DMS53 (cell line): ENCODE measurements around the gene OR6K3.
"Not testable (repeated sequence)": the region's sequence is repeated elsewhere in the genome, so short reads cannot be mapped to it uniquely, and the experiment has no call there.

Experiments used
- DNase-seq: peaks from one replicate; lab custom pipeline; 2025; lab: John Stamatoyannopoulos, UW

OR6K3 gene, protein sequence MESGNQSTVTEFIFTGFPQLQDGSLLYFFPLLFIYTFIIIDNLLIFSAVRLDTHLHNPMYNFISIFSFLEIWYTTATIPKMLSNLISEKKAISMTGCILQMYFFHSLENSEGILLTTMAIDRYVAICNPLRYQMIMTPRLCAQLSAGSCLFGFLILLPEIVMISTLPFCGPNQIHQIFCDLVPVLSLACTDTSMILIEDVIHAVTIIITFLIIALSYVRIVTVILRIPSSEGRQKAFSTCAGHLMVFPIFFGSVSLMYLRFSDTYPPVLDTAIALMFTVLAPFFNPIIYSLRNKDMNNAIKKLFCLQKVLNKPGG

DNA sequence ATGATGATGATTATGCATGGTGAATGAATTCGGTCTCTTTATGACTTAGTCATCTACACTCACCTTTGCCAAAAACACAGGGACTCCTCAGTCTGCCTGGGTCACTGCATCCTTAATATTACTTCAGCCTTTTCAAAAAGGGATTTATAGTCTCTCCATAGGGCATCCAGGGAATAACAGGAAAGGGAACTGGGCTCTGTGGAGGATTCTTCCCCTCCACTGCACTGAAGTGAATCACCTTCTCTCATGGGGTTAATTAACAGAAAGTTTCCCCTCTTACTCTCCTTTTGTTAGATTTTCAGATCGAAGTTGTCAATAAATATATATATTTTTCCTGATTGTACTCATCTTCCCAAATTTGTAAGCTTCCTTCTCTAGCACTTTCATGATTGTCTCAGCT is at the start of gene OR6K3:
Gene OR6K3 (minus strand): TSS at position 101 of the 400 bp plus-strand sequence. CDS start 2,605 bp downstream, outside the sequence.
- no peak for DNase-seq

DNA sequence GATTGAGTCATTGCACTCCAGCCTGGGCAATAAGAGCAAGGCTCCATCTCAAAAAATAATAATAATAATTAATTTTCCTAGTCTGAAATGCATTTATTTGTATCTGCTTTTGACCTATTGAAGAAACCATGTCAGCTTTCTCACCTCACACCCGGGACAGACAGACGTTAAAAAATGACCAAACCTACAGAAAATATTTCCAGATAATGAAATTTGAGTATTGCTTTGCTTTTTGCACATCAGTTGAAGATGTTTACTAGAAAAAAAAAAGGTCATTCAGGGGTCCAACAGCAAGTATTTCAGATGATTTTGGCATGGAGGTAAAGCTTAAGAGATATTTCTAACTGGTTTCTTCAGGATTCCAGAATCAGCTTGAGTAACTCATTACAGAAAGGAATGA is 33.9 kb upstream of the OR6K3 start, which contains the start of gene OR6K6:
Gene OR6K6 (plus strand): TSS at position 301 of the 400 bp plus-strand sequence. CDS start 168 bp downstream, outside the sequence.
- no peak for DNase-seq

DNA sequence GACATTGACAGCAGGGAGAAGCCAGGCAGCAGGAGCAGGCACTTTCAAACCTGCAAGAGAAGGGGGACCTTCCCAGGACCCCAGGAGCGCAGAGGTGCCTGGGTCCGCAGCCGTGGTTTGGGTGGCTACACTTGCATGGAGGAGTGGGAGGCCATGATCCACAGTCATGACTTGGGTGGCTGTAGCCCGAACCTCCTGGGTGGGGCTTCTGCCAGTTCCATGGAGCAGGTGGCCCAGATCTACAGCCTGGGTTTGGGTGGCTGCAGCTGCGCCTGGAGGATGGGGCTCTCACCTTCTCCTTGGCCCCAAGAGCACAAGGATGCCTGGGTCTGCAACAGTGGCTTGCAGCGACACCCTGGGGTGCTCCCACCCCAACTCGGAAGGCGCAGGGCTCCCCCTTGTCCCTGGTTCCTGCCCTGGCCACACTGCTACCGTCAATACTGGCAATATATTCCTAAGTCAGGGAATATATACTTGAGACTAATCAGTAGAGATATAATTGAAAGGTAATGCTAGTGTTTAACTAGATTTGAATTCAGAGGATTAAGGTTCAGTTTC is 31.7 kb upstream of the OR6K3 start:
- no peak for DNase-seq

DNA sequence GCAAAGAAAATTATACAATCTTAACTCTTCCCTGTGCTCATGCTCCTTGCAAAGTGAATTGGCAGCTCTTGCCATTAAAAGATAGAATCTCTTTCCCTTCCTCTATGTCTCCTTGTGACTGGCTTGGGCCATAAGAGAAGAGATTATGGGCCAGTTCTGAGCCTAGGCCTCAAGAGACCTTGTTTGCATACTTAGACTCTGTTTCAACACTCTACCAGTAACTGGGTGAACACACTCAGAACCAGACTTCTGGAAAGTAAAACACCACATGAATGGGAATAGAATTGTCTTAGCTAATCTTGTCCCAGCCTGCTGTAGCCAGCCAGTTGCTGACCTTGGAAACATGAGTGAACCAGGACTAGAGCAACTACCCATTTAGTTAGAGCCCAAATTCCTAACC is 15.3 kb upstream of the OR6K3 start:
- DNase-seq, result no peak

DNA sequence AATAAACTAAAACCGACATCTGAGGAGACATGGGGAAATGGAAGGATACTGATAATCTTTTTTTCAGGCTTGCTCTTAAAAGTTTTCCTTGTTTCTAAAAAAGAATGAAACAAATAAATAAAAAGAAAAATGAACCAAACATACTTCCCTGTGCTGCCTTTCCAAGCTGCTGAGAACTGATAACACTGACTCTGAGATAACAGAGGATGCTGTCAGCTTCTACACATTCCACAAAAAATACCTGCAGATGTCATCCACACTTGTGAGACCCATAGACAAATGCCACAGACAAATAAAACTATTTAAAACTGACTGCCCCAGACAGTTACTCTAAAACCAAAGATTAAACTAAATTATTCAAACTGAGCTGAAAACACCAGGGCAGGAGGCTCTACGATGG is 12.0 kb upstream of the OR6K3 start:
- no peak for DNase-seq

DNA sequence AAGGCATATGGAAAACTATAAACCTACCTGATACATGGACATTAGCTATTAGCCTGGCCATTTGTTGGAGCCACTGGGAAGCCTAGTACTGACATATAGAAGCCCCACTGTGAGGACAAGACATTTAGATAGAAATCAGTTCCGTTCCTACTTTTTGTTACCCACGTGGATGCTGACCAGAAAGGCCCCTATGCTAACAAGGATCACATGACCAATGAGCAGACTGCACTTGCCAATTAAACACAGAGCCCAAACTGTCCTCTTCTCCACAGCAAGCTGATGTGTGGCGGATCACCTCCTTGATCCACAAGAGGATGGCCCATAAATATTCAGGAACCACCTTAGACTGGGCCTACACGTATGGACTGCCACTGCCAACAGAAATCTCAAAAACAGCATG is 11.2 kb upstream of the OR6K3 start:
- no peak for DNase-seq

DNA sequence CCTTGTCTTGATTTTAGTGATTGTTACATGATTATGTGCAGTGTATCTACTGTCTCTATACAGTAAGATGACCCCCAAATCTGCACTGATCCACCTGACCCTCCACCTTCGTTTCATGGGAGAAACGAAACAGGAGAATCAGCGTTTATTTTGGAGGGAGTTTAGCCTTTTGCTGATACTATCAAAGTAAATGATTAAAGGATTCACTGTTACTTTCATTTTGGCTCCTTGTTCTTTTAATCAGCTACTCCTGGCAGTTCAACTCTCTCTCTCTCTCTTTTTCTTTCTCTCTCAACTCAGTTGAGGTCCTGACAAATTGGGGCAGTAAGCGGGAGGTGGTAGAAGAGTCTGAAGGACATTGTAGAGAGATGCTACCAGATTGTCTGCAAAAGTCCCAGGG is 9.9 kb upstream of the OR6K3 start:
- DNase-seq, result no peak

DNA sequence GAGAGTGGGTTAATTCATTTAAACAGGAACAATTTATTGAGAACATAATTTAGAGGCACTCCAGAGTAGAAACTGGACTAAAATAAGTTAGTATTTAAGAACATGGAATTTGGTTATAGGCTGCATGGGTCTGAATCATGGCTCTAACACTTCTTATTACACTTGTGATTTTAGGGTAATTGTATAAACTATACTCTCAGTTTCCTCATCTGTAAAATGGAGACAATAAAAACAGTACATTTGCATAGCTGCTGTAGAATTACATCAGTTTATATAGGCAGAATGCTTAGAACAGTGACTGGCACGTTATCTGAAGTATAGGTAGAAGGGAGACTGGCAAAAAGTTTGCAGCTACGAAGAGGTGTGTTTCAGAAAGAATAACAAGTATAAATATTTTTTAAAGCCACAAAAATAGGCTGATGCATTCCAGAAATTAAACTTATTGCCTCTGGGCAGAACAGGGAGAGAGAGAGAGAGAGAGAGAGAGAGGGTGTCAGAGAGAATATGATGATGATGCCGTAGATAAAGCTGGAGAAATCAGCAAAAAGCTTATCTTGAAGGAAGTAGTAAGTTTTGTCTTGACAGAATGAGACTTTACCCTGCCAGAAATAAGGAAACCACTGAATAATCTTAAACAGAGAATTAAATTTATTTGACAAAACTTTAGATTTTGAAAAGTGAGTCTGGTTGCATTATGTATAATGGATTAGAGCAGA is 8.1 kb upstream of the OR6K3 start:
- DNase-seq, result no peak

DNA sequence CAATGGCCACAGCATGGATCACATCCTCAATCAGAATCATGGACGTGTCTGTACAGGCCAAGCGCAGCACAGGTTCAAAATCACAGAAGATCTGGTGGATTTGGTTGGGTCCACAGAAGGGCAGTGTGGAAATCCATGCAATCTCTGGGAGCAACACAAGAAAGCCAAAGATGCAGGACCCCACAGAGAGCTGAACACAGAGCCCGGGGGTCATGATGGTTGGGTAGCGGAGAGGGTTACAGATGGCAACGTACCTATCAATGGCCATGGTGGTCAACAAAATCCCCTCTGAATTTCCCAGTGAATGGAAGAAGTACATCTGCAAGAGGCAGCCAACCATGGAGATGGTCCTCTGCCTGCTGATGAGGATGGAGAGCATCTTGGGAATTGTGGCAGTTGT is 3.9 kb upstream of the OR6K3 start:
- DNase-seq, result no peak

DNA sequence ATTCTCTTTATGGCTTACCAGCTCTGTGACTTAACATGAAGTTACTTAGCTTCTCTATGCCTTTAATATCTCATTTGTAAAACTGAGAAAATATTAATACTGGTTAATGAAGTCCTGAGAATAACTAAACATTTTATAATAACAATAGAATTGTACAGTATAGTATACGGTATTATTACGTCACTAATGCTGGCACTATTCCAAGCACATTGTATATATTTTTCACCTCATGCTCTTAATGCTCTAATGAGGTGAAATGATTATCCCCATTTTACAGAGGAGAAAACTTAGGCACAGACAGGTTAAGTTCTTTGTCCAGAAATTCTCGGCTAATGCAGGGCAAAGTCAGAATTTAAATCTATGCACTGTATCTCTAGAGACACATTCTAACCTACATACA is 856 bp downstream of the OR6K3 start:
- DNase-seq, result no peak

DNA sequence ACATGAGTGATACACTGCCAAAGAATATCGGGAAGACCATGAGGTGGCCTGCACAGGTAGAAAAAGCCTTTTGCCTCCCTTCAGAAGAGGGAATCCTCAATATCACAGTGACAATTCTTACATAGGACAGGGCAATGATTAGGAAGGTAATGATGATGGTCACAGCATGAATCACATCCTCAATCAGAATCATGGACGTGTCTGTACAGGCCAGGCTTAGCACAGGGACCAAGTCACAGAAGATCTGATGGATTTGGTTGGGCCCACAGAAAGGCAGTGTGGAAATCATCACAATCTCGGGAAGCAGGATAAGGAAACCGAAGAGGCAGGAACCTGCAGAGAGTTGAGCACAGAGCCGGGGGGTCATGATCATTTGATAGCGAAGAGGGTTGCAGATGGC is 3.2 kb downstream of the OR6K3 start:
- DNase-seq, result no peak

DNA sequence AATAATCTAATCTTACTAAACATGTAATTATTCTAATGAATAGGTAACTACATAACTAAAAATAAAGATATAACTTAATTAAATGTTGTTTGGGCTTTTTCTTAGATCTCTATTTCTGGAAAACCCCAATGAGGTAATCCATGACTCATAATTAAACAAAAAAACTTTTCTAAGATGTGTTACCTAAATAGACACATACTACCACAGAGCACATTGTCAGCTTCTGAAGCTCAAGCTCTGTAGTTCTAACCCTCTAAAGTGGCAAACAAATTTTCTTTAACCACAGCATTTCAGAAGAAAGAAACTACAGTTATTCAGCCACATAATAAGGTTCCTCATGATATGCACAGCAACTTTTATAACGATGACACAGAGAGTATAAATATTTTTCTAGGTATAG is 4.2 kb downstream of the OR6K3 start:
- DNase-seq, result no peak

DNA sequence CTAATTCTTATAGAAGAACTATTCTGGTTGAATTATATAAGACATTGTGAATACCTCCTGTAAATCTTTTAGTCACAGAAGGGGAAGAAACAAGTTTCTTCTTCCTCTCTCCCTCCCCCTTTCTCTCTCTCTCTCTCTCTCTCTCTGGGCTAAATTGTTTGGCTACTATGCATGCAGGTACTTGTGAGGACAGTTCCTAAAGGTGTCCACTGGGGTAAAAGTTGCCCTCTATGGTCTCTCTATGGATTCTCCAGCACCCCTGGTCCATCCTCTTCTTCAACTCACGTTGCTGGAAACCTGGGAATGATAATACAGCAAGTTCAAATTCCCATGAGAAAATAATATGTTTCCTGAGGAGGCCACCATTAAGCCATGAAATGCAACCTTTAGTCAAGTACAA is 5.8 kb downstream of the OR6K3 start:
- DNase-seq, result no peak

DNA sequence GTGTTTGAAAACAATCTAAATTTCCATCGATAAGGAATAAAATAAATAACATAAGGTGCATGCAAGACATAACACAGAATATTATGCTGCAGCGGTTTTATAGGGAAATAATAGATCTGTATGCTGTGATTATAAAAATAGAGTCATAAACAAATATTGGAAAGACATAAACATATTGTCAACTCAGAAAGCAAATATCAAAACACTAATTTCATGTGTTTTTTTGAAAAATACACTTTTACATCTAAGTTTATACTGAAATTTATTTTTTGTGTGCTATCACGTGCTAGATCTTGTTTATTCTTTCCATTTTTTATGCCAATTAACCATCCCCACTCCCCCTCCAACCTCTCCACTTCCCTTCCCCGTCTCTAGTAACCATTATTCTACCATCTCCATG is 9.4 kb downstream of the OR6K3 start:
- no peak for DNase-seq

DNA sequence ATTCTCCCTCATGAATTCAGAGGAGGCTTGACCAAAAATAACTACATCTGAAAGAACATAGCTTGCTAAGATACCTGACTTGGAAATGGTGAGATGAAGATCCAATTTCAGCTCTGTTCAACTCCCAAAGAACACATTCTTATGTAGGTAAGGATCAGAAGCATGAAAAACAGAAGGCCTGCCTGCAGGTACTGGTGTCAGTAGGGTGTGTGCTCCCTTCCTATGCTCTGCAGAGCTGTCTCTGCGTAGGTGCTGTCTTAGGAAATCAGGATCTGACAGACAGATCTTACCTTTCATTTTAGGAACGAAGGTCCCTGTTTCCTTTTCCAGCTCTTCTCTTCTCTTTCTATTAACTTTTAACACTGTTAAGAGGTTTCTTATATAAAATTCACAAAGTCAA is 14.4 kb downstream of the OR6K3 start:
- DNase-seq, result no peak

DNA sequence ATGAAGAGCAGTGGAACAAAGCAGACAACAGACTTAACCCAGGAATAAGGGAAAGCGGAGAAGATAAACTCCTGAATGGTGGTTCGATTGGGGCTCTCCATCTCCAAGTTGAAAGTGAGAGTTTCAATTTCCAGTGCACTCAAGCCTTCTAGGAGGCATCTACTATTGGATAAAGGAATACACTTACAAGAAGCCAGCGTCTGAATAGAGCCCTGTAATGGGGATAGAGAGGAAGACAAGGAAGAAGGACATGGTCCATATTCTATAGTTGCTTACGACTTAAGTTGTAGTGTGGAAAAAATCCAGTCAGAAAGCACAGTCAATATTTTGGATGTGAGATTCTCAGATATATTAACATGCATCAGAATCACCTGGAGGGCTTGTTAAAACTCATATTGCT is 20.0 kb downstream of the OR6K3 start, which contains the start of gene OR6K2:
Gene OR6K2 (minus strand): TSS at position 101 of the 400 bp plus-strand sequence. CDS start 0 bp downstream, at position 101.
- DNase-seq, result no peak

DNA sequence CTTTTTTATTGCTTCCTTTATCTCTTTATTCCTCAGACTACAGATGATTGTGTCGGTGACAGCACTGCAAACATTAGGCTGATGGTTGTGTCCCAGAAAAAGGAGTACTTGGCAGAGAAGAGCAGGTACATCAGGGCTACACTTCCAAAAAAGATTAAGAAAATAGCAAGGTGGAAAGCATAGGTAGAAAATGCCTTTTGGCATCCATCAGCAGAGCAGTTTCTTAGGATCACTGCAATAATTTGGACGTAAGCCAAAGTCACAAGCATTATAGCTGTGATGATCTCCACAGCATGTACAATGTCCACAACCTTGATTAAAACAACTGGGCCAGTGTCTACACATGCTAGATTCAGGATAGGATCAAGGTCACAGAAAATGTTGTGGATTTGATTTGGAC is 25.9 kb downstream of the OR6K3 start:
- DNase-seq, result no peak

DNA sequence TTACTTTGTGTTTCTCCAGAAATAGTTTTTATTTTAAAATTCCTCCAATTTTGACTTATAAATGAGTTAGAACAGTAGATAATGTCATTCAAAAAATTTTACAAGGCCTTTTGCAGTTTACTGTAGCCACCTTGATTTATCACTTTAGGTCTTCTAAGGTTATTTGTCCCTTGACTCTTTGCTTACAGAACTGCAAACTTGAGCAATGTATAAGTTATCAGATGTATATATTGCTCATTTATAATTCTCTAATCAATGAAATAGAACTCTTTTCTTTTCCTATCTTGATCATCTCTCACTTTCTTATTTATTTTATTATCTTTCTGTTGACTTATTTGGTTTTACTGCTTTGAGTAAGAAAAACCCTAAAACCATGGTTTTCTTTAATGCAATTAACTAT is 28.2 kb downstream of the OR6K3 start:
- no peak for DNase-seq

DNA sequence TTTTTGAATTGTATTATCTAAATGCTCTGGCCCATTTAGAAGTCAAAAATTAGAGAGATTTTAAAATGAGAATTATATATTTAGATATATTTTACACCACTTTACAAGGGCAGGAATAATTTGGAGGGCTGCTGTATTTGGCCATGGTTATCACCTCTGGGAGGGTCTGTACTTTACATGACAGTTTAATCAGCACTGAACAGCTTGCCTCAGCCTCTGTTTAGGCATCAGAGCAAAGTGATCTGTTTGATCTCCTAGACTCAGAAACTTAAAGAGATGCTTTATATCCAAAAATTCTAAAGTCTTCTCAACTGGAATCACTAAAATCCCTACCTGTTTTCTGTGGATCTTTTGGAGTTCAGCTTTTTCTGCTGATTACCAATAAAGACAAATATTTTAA is 28.6 kb downstream of the OR6K3 start:
- no peak for DNase-seq

DNA sequence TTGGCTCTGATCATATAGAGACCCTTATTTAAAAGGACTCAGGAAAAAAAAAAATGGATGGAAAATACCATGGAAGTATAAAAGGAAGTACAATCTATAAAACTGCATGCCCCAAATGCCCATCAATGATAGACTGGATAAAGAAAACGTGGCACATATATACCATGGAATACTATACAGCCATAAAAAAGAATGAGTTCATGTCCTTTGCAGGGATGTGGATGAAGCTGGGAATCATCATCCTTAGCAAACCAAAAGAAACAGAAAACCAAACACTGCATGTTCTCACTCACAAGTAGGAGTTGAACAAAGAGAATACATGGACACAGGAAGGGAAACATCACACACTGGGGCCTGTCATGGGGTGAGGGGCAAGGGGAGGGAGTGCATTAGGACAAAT is 29.4 kb downstream of the OR6K3 start:
- not testable (repeated sequence) for DNase-seq

DNA sequence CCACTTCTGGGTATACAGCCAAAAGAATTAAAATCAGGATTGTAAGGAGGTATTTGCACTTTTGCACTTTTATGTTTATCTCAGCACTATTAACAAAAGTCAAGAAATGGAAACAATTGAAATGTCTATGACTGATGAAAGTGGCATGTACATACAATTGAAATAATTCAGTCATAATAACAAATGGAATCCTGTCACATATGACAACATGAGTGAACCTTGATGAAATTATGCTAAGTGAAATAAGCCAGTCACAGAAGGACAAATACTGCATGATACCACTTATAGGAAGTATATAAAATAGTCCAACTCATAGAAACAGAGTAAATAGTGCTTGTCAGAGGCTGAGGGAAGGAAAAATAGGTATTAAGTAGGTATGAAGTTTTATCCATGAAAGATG is 30.6 kb downstream of the OR6K3 start:
- DNase-seq, result no peak

DNA sequence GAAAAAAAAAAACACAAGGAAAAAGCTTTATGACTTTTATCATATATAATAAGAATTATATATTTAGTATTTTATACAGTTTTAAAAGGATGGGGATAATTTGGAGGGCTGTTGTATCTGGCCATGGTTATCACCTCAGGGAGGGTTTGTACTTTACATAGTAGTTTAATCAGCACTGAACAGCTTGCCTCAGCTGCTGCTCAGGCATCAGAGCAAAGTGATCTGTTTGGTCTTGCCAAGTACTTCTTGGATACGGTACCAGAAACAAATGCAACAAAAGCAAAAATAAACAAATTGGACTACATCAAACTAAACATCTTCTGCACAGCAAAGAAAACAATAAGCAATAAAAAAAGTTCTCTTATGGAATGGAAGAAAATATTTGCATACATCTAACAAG is 31.4 kb downstream of the OR6K3 start:
- DNase-seq, result no peak

DNA sequence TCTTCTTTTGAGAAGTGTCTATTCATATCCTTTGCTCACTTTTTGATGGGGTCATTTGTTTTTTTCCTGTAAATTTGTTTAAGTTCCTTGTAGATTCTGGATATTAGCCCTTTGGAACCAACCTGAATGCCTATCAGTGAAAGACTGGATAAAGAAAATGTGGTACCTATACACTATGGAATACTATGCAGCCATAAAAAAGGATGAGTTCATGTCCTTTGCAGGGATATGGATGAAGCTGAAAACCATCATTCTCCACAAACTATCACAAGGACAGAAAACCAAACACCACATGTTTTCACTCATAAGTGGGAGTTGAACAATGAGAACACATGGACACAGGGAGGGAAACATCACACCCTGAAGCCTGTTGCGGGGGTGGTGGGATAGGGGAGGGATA is 32.2 kb downstream of the OR6K3 start:
- not testable (repeated sequence) for DNase-seq
